HepG2 (cell line): ENCODE data around the gene SLC16A4. TPM values are rescaled to one million over a fixed set of nuclear protein-coding genes. Genes with fewer than 3 reads are reported as not detected.

Experiments
- ARID5B ChIP-seq: IDR thresholded peaks from 2 replicates; pipeline ENCODE4 v1.4.0; 2020; ENCODE audit warnings: mild to moderate bottlenecking, missing genetic modification reagents
- CC2D1A ChIP-seq: sonication (generic); formaldehyde crosslinking; IDR thresholded peaks from 2 replicates; pipeline ENCODE4 v1.8.1; 2023; ENCODE audit warnings: mild to moderate bottlenecking, missing genetic modification reagents
- CHCHD3 ChIP-seq: sonication (generic); formaldehyde crosslinking; IDR thresholded peaks from 2 replicates; pipeline ENCODE4 v1.8.0; 2022; ENCODE audit warnings: mild to moderate bottlenecking, missing genetic modification reagents, moderate library complexity
- MXI1 ChIP-seq: IDR thresholded peaks from 3 replicates; pipeline ENCODE4 v1.6.1; 2012; ENCODE audit warnings: low read depth, low read length, inconsistent platforms, borderline replicate concordance
- NR2F1 ChIP-seq, 2 experiments: fragments of 450-650 bp in 1 of 2; formaldehyde crosslinking in 1 of 2; IDR thresholded peaks; 2 replicates each; pipeline versions ENCODE4 v1.5.0 to v1.6.1; 2016 to 2020; ENCODE audit warnings: mild to moderate bottlenecking in 1 of 2, missing compliant biosample characterization in 1 of 2, missing genetic modification reagents in 1 of 2, moderate library complexity in 1 of 2
- NR2F6 ChIP-seq, 2 experiments: IDR thresholded peaks; 2 replicates each; pipeline ENCODE4 v1.6.1; 2016; ENCODE audit warnings: antibody characterized with exemption in 1 of 2, mild to moderate bottlenecking in 1 of 2
- PAWR ChIP-seq: sonication (generic); formaldehyde crosslinking; IDR thresholded peaks from 2 replicates; pipeline ENCODE4 v1.4.0; 2020; ENCODE audit warnings: missing genetic modification reagents, mild to moderate bottlenecking, borderline replicate concordance
- PAX8 ChIP-seq: sonication (generic); formaldehyde crosslinking; IDR thresholded peaks from 2 replicates; pipeline ENCODE4 v1.8.0; 2022; ENCODE audit warnings: mild to moderate bottlenecking, missing genetic modification reagents, borderline replicate concordance
- PCBP1 ChIP-seq: fragments of 200-400 bp; formaldehyde crosslinking; IDR thresholded peaks from 2 replicates; pipeline ENCODE4 v1.6.1; 2017; ENCODE audit warnings: mild to moderate bottlenecking, low read depth, low read length, borderline replicate concordance
- REPIN1 ChIP-seq: sonication (generic); formaldehyde crosslinking; IDR thresholded peaks from 2 replicates; pipeline ENCODE4 v1.8.0; 2022; ENCODE audit warnings: missing genetic modification reagents, low read depth, mild to moderate bottlenecking, borderline replicate concordance
- SALL1 ChIP-seq: sonication (generic); formaldehyde crosslinking; IDR thresholded peaks from 2 replicates; pipeline ENCODE4 v1.8.0; 2022; ENCODE audit warnings: mild to moderate bottlenecking, missing genetic modification reagents
- SCMH1 ChIP-seq: sonication (generic); formaldehyde crosslinking; IDR thresholded peaks from 2 replicates; pipeline ENCODE4 v1.9.0; 2021; ENCODE audit warnings: missing genetic modification reagents, mild to moderate bottlenecking, borderline replicate concordance
- SRY ChIP-seq: sonication (generic); formaldehyde crosslinking; IDR thresholded peaks from 2 replicates; pipeline ENCODE4 v1.8.0; 2022; ENCODE audit warnings: mild to moderate bottlenecking, missing genetic modification reagents
- STAG1 ChIP-seq: sonication (generic); formaldehyde crosslinking; IDR thresholded peaks from 2 replicates; pipeline ENCODE4 v1.4.0; 2020; ENCODE audit warnings: missing genetic modification reagents
- THAP9 ChIP-seq: sonication (generic); formaldehyde crosslinking; IDR thresholded peaks from 2 replicates; pipeline ENCODE4; 2020; ENCODE audit warnings: missing genetic modification reagents, mild to moderate bottlenecking, borderline replicate concordance
- WIZ ChIP-seq: sonication (generic); formaldehyde crosslinking; IDR thresholded peaks from 2 replicates; pipeline ENCODE4 v1.5.1; 2020; ENCODE audit warnings: mild to moderate bottlenecking, missing genetic modification reagents
- ZNF101 ChIP-seq: sonication (generic); formaldehyde crosslinking; IDR thresholded peaks from 2 replicates; pipeline ENCODE4 v1.4.0; 2020; ENCODE audit warnings: mild to moderate bottlenecking, low read depth, missing genetic modification reagents, borderline replicate concordance
- ZNF121 ChIP-seq: sonication (generic); formaldehyde crosslinking; IDR thresholded peaks from 2 replicates; pipeline ENCODE4 v1.5.0; 2020; ENCODE audit warnings: mild to moderate bottlenecking, missing genetic modification reagents
- ZNF432 ChIP-seq: sonication (generic); formaldehyde crosslinking; IDR thresholded peaks from 2 replicates; pipeline ENCODE4 v1.5.0; 2020; ENCODE audit warnings: missing genetic modification reagents, mild to moderate bottlenecking, borderline replicate concordance
- ZNF44 ChIP-seq: sonication (generic); formaldehyde crosslinking; IDR thresholded peaks from 2 replicates; pipeline ENCODE4 v1.5.1; 2020; ENCODE audit warnings: mild to moderate bottlenecking, missing genetic modification reagents
- ZNF616 ChIP-seq: sonication (generic); formaldehyde crosslinking; IDR thresholded peaks from 2 replicates; pipeline ENCODE4 v1.5.0; 2020; ENCODE audit warnings: low read depth, mild to moderate bottlenecking, missing genetic modification reagents
- ZNF704 ChIP-seq: sonication (generic); formaldehyde crosslinking; IDR thresholded peaks from 2 replicates; pipeline ENCODE4 v1.8.1; 2023; ENCODE audit warnings: mild to moderate bottlenecking, inconsistent platforms, moderate library complexity, missing genetic modification reagents, borderline replicate concordance
- ZSCAN9 ChIP-seq: IDR thresholded peaks from 2 replicates; pipeline ENCODE4 v1.6.1; 2016; ENCODE audit warnings: borderline replicate concordance
- polyA plus RNA-seq, 8 experiments: library from polyadenylated mRNA; depleted of rRNA in 3 of 8; stranded (reverse) in 7 of 8; unstranded in 1 of 8; fragments of >200 nt; fragmentation: Illumina TruSeq in 4 of 8; extraction: Trizol in 4 of 8; gene quantifications; 2 replicates each; pipeline versions ENCODE4 v1.2.1 to v1.2.3, GENCODE V29; 2011 to 2016; ENCODE audit warnings: low read depth in 4 of 8, missing spikeins in 1 of 8, mixed read lengths in 1 of 8; ENCODE audit not compliant: insufficient read depth in 1 of 8
- total RNA-seq, 5 experiments: library from RNA; depleted of rRNA; stranded (reverse); fragments of >200 nt; fragmentation: Illumina TruSeq; extraction: Trizol; gene quantifications; 2 replicates each; pipeline ENCODE4 v1.2.3, GENCODE V29; 2016; ENCODE audit warnings: low read depth in 1 of 5

The SLC16A4 gene
- total and polyA plus RNA-seq, 2 of the 13 experiments (the other 11 are each of a cell fraction or from before 2014, with no cell fraction given) = 1.1 to 1.5 TPM

GRCh38 chr1:110335265-110335664, 55.6 kb downstream of the SLC16A4 start (continued):
- TF ChIP-seq NR2F6 (IDR thresholded peaks at IDR 0.05) (no peak), NR2F6 (CRISPR knock-in tag; IDR thresholded peaks at IDR 0.05) (peak; percentile 16; the same call in 1 of the 2 replicates), PAWR (CRISPR knock-in tag) (no peak), ZSCAN9 (CRISPR knock-in tag) (no peak), ZNF704 (CRISPR knock-in tag) (no peak), SRY (CRISPR knock-in tag) (no peak), SCMH1 (CRISPR knock-in tag) (no peak), ARID5B (peak; percentile 81), SALL1 (peak; percentile 53), CHCHD3 (CRISPR knock-in tag) (no peak), MXI1 (peak; percentile 47; the same call in 1 of the 3 replicates), REPIN1 (no peak), ZNF616 (CRISPR knock-in tag) (no peak), ZNF101 (CRISPR knock-in tag) (no peak), ZNF44 (no peak), PAX8 (CRISPR knock-in tag) (no peak), ZNF432 (CRISPR knock-in tag) (no peak), ZNF121 (CRISPR knock-in tag) (peak; percentile 97), THAP9 (CRISPR knock-in tag) (no peak), PCBP1 (no peak), WIZ (CRISPR knock-in tag) (no peak), CC2D1A (CRISPR knock-in tag) (no peak), NR2F1 (CRISPR knock-in tag; IDR thresholded peaks at IDR 0.05) (0 out of 4 replicates have a peak, but pooled peaks of 1 of the 2 experiments have one; percentile 8), STAG1 (CRISPR knock-in tag) (no peak)
